Measurements from ENCODE around the gene DMKN. TPM values are rescaled to one million over a fixed set of nuclear protein-coding genes. Genes with fewer than 3 reads are reported as not detected.

The DMKN gene
- total RNA-seq, 1 experiment from 2014 or later: 5.6 TPM

DNA sequence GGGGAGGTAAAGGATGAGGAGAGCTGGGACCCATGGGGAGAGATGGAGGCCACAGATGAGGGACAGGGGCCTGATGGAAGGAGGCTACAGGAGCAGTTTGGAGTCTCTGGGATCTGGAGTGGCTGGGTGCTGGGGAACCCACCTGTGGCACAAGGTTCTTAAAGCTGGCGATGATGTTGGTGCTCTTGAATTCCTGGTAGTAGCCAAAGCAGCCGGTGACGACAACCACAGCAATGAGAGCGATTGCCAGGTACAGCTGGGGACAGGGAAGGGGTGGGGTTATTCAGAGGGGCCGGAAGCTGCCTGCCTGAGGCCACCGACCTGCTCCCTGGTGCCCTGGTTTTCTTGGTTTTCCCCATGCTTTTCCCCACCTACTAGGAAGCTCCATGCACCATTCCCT is 47.2 kb upstream of the DMKN start:
- Histone ChIP-seq H3K9me3 (ENCODE audit: control insufficient read depth, insufficient read depth, low read depth, low read length) (no peaks in the 10 kb centered on the region), H3K4me1 (ENCODE audit: control insufficient read depth, insufficient read depth, low read length) (peaks cover 6% of the 10 kb centered on the region; the same call in 1 of the 2 replicates), H3K36me3 (ENCODE audit: control insufficient read depth, insufficient read depth, low read length) (no peaks in the 10 kb centered on the region), H3K4me3 (ENCODE audit: low read depth in 2 of 2, low read length in 2 of 2) (no peak overlapping the region), H3K27me3 (ENCODE audit: control insufficient read depth, insufficient read depth, low read length) (peaks cover 8% of the 10 kb centered on the region; the same call in 1 of the 2 replicates), H3K27ac (ENCODE audit: low read length) (no peak overlapping the region)
- TF ChIP-seq REST (IDR thresholded peaks at IDR 0.05; ENCODE audit: insufficient read depth in 1 of 2, low read depth in 2 of 2, low read length in 1 of 2) (no peak), CTCF (IDR thresholded peaks at IDR 0.05) (no peak)
- CTCF ChIA-PET: no interaction called here
- POLR2A ChIA-PET: interaction anchor here (0.5 kb wide), 1 partner anchor 110 kb away, joined by 3 read pairs; no protein-coding TSS in a partner anchor
- DNase-seq (ENCODE audit: low read depth, low spot score): no peak
- ATAC-seq: no peak
- intact Hi-C loops (cut with micrococcal nuclease; ENCODE audit: unreplicated experiment) (no loop called here), in situ Hi-C loops (cut with HindIII; ENCODE audit: low pct_unique_long_range_greater_than_20kb, low sequenced_read_pairs) (no loop called here)
- no TSS peak for BruUV-seq (replicated peaks)

DNA sequence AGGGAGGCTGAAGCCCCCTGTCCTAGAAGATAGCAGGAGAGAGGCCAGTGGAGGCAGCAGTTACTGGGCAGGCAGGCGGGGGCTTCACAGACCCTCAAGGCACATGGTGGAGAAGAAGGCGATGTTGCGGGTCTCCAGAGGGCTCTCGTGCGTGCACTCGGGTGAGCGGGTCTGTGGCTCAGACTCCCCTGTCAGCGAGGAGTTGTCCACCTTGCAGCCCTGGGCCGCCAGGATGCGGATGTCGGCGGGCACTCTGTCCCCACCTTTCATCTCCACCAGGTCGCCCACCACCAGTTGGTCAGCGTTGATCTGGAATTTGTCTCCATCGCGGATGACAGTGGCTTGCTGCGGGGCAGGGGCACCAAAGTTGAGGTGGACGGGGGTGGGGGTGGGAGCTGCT is 46.8 kb upstream of the DMKN start:
- ChIA-PET POLR2A (no interaction called here), CTCF (no interaction called here)
- TF ChIP-seq REST (IDR thresholded peaks at IDR 0.05; ENCODE audit: insufficient read depth in 1 of 2, low read depth in 2 of 2, low read length in 1 of 2): no peak
- TF ChIP-seq TCF7L2 (IDR thresholded peaks at IDR 0.05; ENCODE audit: low read depth, low read length): no peak
- TF ChIP-seq SIN3A (IDR thresholded peaks at IDR 0.05; ENCODE audit: borderline replicate concordance, insufficient read depth, low read depth, low read length): no peak
- TF ChIP-seq CTCF (IDR thresholded peaks at IDR 0.05): no peak
- TF ChIP-seq POLR2AphosphoS5 (IDR thresholded peaks at IDR 0.05; ENCODE audit: low read depth, low read length): no peak
- BruUV-seq (replicated peaks): no TSS peak
- DNase-seq (ENCODE audit: low read depth, low spot score) (no peak), ATAC-seq (no peak)
- Histone ChIP-seq H3K4me3 (ENCODE audit: low read depth in 2 of 2, low read length in 2 of 2) (no peak overlapping the region), H3K27ac (ENCODE audit: low read length) (no peak overlapping the region), H3K9me3 (ENCODE audit: control insufficient read depth, insufficient read depth, low read depth, low read length) (no peaks in the 10 kb centered on the region), H3K27me3 (ENCODE audit: control insufficient read depth, insufficient read depth, low read length) (peaks cover 8% of the 10 kb centered on the region; the same call in 1 of the 2 replicates), H3K36me3 (ENCODE audit: control insufficient read depth, insufficient read depth, low read length) (no peaks in the 10 kb centered on the region), H3K4me1 (ENCODE audit: control insufficient read depth, insufficient read depth, low read length) (peaks cover 6% of the 10 kb centered on the region; the same call in 1 of the 2 replicates)
- in situ Hi-C loops (cut with HindIII; ENCODE audit: low pct_unique_long_range_greater_than_20kb, low sequenced_read_pairs): no loop called here
- intact Hi-C loops (cut with micrococcal nuclease; ENCODE audit: unreplicated experiment): no loop called here

Measured in Panc1 (cell line).